Ishikawa (cell line): ENCODE data around the gene KCNH2.

Experiments used
- CREB1 ChIP-seq: IDR thresholded peaks from 2 replicates; pipeline ENCODE4 v1.6.1; 2012; ENCODE audit warnings: low read depth
- EP300 ChIP-seq: IDR thresholded peaks from 2 replicates; pipeline ENCODE4 v1.6.1; 2012; ENCODE audit warnings: borderline replicate concordance
- NFIC ChIP-seq: IDR thresholded peaks from 2 replicates; pipeline ENCODE4 v1.6.1; 2012
- TEAD4 ChIP-seq: IDR thresholded peaks from 2 replicates; pipeline ENCODE4 v1.6.1; 2012
- YY1 ChIP-seq: IDR thresholded peaks from 2 replicates; pipeline ENCODE4 v1.6.1; 2012; ENCODE audit warnings: low read depth
- TF ChIP-seq, protein P1 (sequence below): IDR thresholded peaks from 2 replicates; pipeline ENCODE4 v1.6.1; 2012; ENCODE audit warnings: low read depth, mild to moderate bottlenecking
- TF ChIP-seq, protein P2 (sequence below): IDR thresholded peaks from 2 replicates; pipeline ENCODE4 v1.6.1; 2012

DNA sequence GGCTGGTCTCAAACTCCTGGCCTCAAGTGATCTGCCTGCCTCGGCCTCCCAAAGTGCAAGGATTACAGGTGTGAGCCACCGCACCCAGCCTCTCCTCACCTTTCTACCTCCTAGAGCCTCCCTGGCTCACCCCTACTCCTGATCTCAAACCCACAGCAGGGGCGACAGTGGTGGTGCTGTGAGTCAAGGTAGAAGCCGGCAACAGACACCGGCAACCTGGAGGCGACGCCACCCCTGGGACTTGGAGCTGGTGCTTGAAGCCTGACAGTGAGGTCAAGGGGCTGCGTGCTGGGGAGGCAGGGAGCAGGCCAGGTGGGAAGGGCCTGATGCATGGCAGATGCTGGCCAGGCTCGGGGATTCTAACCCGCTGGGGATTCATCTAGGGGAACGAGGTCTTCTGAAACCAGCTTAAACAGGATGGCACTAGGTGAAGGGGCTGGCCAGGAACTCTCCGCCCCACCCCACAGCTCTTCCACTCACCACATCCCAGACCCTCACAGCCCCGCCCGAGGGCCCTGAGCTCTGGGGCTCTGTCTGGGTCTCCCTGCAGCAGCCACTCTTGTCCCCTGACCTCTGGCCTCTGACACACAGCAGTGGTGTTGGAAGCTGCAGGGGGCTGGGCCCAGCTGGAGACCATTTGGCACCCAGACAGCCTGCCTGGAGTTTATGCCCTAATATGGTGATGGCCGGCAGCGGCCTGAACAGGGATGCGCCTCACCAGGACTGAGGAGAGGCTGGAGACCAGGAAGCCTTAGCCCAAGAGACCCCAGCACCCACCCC, 16.4 kb downstream of the KCNH2 start:
- TF ChIP-seq, protein P1, sequence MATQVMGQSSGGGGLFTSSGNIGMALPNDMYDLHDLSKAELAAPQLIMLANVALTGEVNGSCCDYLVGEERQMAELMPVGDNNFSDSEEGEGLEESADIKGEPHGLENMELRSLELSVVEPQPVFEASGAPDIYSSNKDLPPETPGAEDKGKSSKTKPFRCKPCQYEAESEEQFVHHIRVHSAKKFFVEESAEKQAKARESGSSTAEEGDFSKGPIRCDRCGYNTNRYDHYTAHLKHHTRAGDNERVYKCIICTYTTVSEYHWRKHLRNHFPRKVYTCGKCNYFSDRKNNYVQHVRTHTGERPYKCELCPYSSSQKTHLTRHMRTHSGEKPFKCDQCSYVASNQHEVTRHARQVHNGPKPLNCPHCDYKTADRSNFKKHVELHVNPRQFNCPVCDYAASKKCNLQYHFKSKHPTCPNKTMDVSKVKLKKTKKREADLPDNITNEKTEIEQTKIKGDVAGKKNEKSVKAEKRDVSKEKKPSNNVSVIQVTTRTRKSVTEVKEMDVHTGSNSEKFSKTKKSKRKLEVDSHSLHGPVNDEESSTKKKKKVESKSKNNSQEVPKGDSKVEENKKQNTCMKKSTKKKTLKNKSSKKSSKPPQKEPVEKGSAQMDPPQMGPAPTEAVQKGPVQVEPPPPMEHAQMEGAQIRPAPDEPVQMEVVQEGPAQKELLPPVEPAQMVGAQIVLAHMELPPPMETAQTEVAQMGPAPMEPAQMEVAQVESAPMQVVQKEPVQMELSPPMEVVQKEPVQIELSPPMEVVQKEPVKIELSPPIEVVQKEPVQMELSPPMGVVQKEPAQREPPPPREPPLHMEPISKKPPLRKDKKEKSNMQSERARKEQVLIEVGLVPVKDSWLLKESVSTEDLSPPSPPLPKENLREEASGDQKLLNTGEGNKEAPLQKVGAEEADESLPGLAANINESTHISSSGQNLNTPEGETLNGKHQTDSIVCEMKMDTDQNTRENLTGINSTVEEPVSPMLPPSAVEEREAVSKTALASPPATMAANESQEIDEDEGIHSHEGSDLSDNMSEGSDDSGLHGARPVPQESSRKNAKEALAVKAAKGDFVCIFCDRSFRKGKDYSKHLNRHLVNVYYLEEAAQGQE = no peak
- no peak for TF ChIP-seq YY1
- peak; percentile 41; the same call in 1 of the 2 replicates for TF ChIP-seq NFIC
- no peak for TF ChIP-seq CREB1
- TF ChIP-seq, protein P2, sequence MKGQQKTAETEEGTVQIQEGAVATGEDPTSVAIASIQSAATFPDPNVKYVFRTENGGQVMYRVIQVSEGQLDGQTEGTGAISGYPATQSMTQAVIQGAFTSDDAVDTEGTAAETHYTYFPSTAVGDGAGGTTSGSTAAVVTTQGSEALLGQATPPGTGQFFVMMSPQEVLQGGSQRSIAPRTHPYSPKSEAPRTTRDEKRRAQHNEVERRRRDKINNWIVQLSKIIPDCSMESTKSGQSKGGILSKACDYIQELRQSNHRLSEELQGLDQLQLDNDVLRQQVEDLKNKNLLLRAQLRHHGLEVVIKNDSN = no peak
- no peak for TF ChIP-seq EP300
- no peak for TF ChIP-seq TEAD4
